GF-D8 (cell line): ENCODE data around the gene THAP2.

Experiments
- DNase-seq: peaks from one replicate; lab custom pipeline; 2025; lab: John Stamatoyannopoulos, UW

Gene THAP2

GRCh38 chr12:71663561-71664410, at the start of gene THAP2, which contains the start of gene ZFC3H1:
TSS of gene THAP2 (plus strand) at chr12:71664301. CDS start at chr12:71664510, 209 bp downstream.
TSS of gene ZFC3H1 (minus strand) at chr12:71663848. CDS start at chr12:71663610, 238 bp downstream.
- DNase-seq, result peak; percentile 99

- DNase-seq, result no peak
Observed at GRCh38 chr12:71621938-71622337, 42.2 kb upstream of the THAP2 start.

- DNase-seq, result no peak
Observed at GRCh38 chr12:71625476-71625875, 38.6 kb upstream of the THAP2 start.

- peak; percentile 69 for DNase-seq
Observed at GRCh38 chr12:71626098-71626497, 38.0 kb upstream of the THAP2 start.

GRCh38 chr12:71626768-71627167, 37.3 kb upstream of the THAP2 start:
- DNase-seq, result no peak

GRCh38 chr12:71627438-71628002, 36.6 kb upstream of the THAP2 start:
- DNase-seq, result no peak

- peak; percentile 32 for DNase-seq
Observed at GRCh38 chr12:71636704-71637115, 27.4 kb upstream of the THAP2 start.

GRCh38 chr12:71638499-71638898, 25.6 kb upstream of the THAP2 start:
- no peak for DNase-seq

GRCh38 chr12:71639341-71639760, 24.8 kb upstream of the THAP2 start:
- DNase-seq, result no peak

- DNase-seq, result no peak
Observed at GRCh38 chr12:71640316-71640715, 23.8 kb upstream of the THAP2 start.

GRCh38 chr12:71641390-71641789, 22.7 kb upstream of the THAP2 start:
- no peak for DNase-seq

- no peak for DNase-seq
Observed at GRCh38 chr12:71642264-71642663, 21.8 kb upstream of the THAP2 start.

GRCh38 chr12:71645268-71645667, 18.8 kb upstream of the THAP2 start:
- peak; percentile 64 for DNase-seq

- DNase-seq, result no peak
Observed at GRCh38 chr12:71646512-71646911, 17.6 kb upstream of the THAP2 start.

- no peak for DNase-seq
Observed at GRCh38 chr12:71648537-71648936, 15.6 kb upstream of the THAP2 start.

- no peak for DNase-seq
Observed at GRCh38 chr12:71649401-71649800, 14.7 kb upstream of the THAP2 start.

- DNase-seq, result no peak
Observed at GRCh38 chr12:71652656-71653055, 11.4 kb upstream of the THAP2 start.

GRCh38 chr12:71653137-71653536, 11.0 kb upstream of the THAP2 start:
- no peak for DNase-seq

- no peak for DNase-seq
Observed at GRCh38 chr12:71654200-71654599, 9.9 kb upstream of the THAP2 start.

GRCh38 chr12:71655495-71655894, 8.6 kb upstream of the THAP2 start:
- DNase-seq, result no peak

- no peak for DNase-seq
Observed at GRCh38 chr12:71655907-71656306, 8.2 kb upstream of the THAP2 start.

- no peak for DNase-seq
Observed at GRCh38 chr12:71656740-71657139, 7.4 kb upstream of the THAP2 start.

GRCh38 chr12:71661977-71662530, 2.0 kb upstream of the THAP2 start:
- no peak for DNase-seq
